WTC11 (cell line): Measurements from ENCODE around the gene C10orf105. TPM values are rescaled to one million over a fixed set of nuclear protein-coding genes. Genes with fewer than 3 reads are reported as not detected.
A peak's percentile ranks its signal among the peaks of the same experiment; 100 is the strongest.

ENCODE experiments used
- ATAC-seq: fragments of 200-7000 bp; cut with Tn5 transposase; 2 replicates; pipeline ENCODE4 v1.10.0; 2021; ENCODE audit warnings: mild to moderate bottlenecking, moderate library complexity
- CTCF ChIA-PET: fragments of 300-600 bp; sonication (Branson Sonifier 250); formaldehyde crosslinking; loops from one replicate; lab custom pipeline; 2021; ENCODE audit warnings: antibody characterized with exemption; lab: Charles Lee
- POLR2A ChIA-PET: fragments of 350-600 bp; sonication (Branson Sonifier 250); formaldehyde crosslinking; loops from one replicate; lab custom pipeline; 2021; ENCODE audit warnings: antibody characterized with exemption; lab: Charles Lee
- DNase-seq: peaks from one replicate; pipeline ENCODE4 v3.0.0; 2021; ENCODE audit warnings: low spot score
- H3K27ac Mint-ChIP-seq: 2 replicates; pipeline ENCODE4 v1.8.0; 2021; ENCODE audit warnings: mixed read lengths
- H3K27me3 Mint-ChIP-seq: 2 replicates; pipeline ENCODE4 v1.8.0; 2021; ENCODE audit warnings: low read depth, mild to moderate bottlenecking, moderate library complexity, mixed read lengths
- H3K36me3 Mint-ChIP-seq: 2 replicates; pipeline ENCODE4 v1.8.0; 2021; ENCODE audit warnings: mixed read lengths
- H3K4me1 Mint-ChIP-seq: 2 replicates; pipeline ENCODE4 v1.8.0; 2022; ENCODE audit warnings: mixed read lengths
- H3K4me3 Mint-ChIP-seq: 2 replicates; pipeline ENCODE4 v1.8.0; 2021; ENCODE audit warnings: mild to moderate bottlenecking, moderate library complexity, mixed read lengths
- H3K9me3 Mint-ChIP-seq: 2 replicates; pipeline ENCODE4 v1.8.0; 2021; ENCODE audit warnings: mixed read lengths
- CDX4 ChIP-seq: fragments of 250-450 bp; sonication (Bioruptor Pico); IDR thresholded peaks from 2 replicates; pipeline ENCODE4 v1.9.0; 2021; ENCODE audit warnings: moderate library complexity, mild to moderate bottlenecking, inconsistent platforms, borderline replicate concordance
- E2F1 ChIP-seq: sonication (generic); formaldehyde crosslinking; IDR thresholded peaks from 2 replicates; pipeline ENCODE4 v1.8.0; 2022; ENCODE audit warnings: mild to moderate bottlenecking, missing genetic modification reagents
- ERG ChIP-seq: fragments of 250-450 bp; sonication (Bioruptor Pico); IDR thresholded peaks from 2 replicates; pipeline ENCODE4 v1.8.0; 2021; ENCODE audit warnings: mild to moderate bottlenecking
- IRF2 ChIP-seq: sonication (generic); formaldehyde crosslinking; IDR thresholded peaks from 2 replicates; pipeline ENCODE4 v1.8.0; 2022; ENCODE audit warnings: low read depth, missing genetic modification reagents, borderline replicate concordance
- KAT7 ChIP-seq: sonication (generic); formaldehyde crosslinking; IDR thresholded peaks from 2 replicates; pipeline ENCODE4 v1.8.1; 2023; ENCODE audit warnings: missing genetic modification reagents, mild to moderate bottlenecking, borderline replicate concordance
- MAX ChIP-seq: sonication (generic); formaldehyde crosslinking; IDR thresholded peaks from 2 replicates; pipeline ENCODE4 v1.8.0; 2022; ENCODE audit warnings: mild to moderate bottlenecking, missing genetic modification reagents
- MYBL2 ChIP-seq: sonication (generic); formaldehyde crosslinking; IDR thresholded peaks from 2 replicates; pipeline ENCODE4 v1.8.1; 2023; ENCODE audit warnings: mild to moderate bottlenecking, moderate library complexity, missing genetic modification reagents
- NFE2L1 ChIP-seq: sonication (generic); formaldehyde crosslinking; IDR thresholded peaks from 2 replicates; pipeline ENCODE4 v1.8.1; 2023; ENCODE audit warnings: missing genetic modification reagents
- NR1H2 ChIP-seq: sonication (generic); formaldehyde crosslinking; IDR thresholded peaks from 2 replicates; pipeline ENCODE4 v1.9.0; 2021; ENCODE audit warnings: mild to moderate bottlenecking, moderate library complexity, missing genetic modification reagents
- NR3C1 ChIP-seq: sonication (generic); formaldehyde crosslinking; conservative IDR thresholded peaks from 2 replicates; pipeline ENCODE4 v1.8.1; 2023; ENCODE audit warnings: low read depth, mild to moderate bottlenecking, missing genetic modification reagents
- PREB ChIP-seq: sonication (generic); formaldehyde crosslinking; IDR thresholded peaks from 2 replicates; pipeline ENCODE4 v1.8.1; 2022; ENCODE audit warnings: mild to moderate bottlenecking, missing genetic modification reagents, moderate library complexity, borderline replicate concordance
- USF2 ChIP-seq: sonication (generic); formaldehyde crosslinking; IDR thresholded peaks from 2 replicates; pipeline ENCODE4 v1.8.1; 2023; ENCODE audit warnings: mild to moderate bottlenecking, missing genetic modification reagents, moderate library complexity
- ZBTB21 ChIP-seq: sonication (generic); formaldehyde crosslinking; IDR thresholded peaks from 2 replicates; pipeline ENCODE4 v1.8.1; 2023; ENCODE audit warnings: mild to moderate bottlenecking, missing genetic modification reagents, borderline replicate concordance
- ZNF138 ChIP-seq: sonication (generic); formaldehyde crosslinking; conservative IDR thresholded peaks from 2 replicates; pipeline ENCODE4 v1.8.1; 2022; ENCODE audit warnings: mild to moderate bottlenecking, moderate library complexity, missing genetic modification reagents
- ZNF281 ChIP-seq: sonication (generic); formaldehyde crosslinking; IDR thresholded peaks from 2 replicates; pipeline ENCODE4 v1.8.0; 2023; ENCODE audit warnings: mild to moderate bottlenecking, missing genetic modification reagents
- ZNF423 ChIP-seq: fragments of 250-450 bp; sonication (Bioruptor Pico); IDR thresholded peaks from 2 replicates; pipeline ENCODE4 v2.1.2; 2022; ENCODE audit warnings: mild to moderate bottlenecking, moderate library complexity
- total RNA-seq: library from RNA; stranded (reverse); gene quantifications from 3 replicates; pipeline ENCODE4 v1.2.3, GENCODE V29; 2021

The C10orf105 gene
- total RNA-seq, 1 experiment from 2014 or later, result 0.48 TPM

GRCh38 chr10:71736570-71736952 lies 17.0 kb upstream of the C10orf105 start:
- ATAC-seq (no peak; the same call in 1 of the 2 replicates), DNase-seq (no peak)
- peaks cover 10% of the 10 kb centered on the region for H3K4me1 Mint-ChIP-seq
- CTCF ChIA-PET, result interaction anchor here (0.9 to 2.0 kb wide), 7 partner anchors 10 to 77 kb away, joined by 3 to 7 read pairs (median 4); no protein-coding TSS in a partner anchor
- no peaks in the 10 kb centered on the region for H3K9me3 Mint-ChIP-seq
- H3K36me3 Mint-ChIP-seq, result no peaks in the 10 kb centered on the region
- POLR2A ChIA-PET, result interaction anchor here (0.9 kb wide), 1 partner anchor 28 kb away, joined by 3 read pairs; no protein-coding TSS in a partner anchor
- H3K4me3 Mint-ChIP-seq, result no peak overlapping the region
- peaks cover 3% of the 10 kb centered on the region; the same call in 1 of the 2 replicates for H3K27me3 Mint-ChIP-seq
- TF ChIP-seq USF2 (CRISPR knock-in tag), result no peak
- TF ChIP-seq MYBL2, result no peak
- TF ChIP-seq ERG, result no peak
- TF ChIP-seq KAT7 (CRISPR knock-in tag), result no peak
- TF ChIP-seq ZNF281, result no peak
- TF ChIP-seq IRF2, result no peak
- TF ChIP-seq NFE2L1 (CRISPR knock-in tag), result no peak
- TF ChIP-seq CDX4 (CRISPR knock-in tag), result no peak
- no peak for TF ChIP-seq E2F1 (CRISPR knock-in tag)
- TF ChIP-seq, all 79 proteins: peak for 0
- H3K27ac Mint-ChIP-seq, result peak overlapping the region; percentile 18

- DNase-seq (no peak), ATAC-seq (peak; percentile 54)
- ChIA-PET CTCF (interaction anchor here (0.5 to 2.0 kb wide), 7 partner anchors 11 to 78 kb away, joined by 3 to 7 read pairs (median 4); no protein-coding TSS in a partner anchor), POLR2A (interaction anchor here (0.6 kb wide), 1 partner anchor 28 kb away, joined by 3 read pairs; no protein-coding TSS in a partner anchor)
- TF ChIP-seq PREB (CRISPR knock-in tag) (no peak), MAX (no peak), ZBTB21 (CRISPR knock-in tag) (no peak), NR3C1 (CRISPR knock-in tag) (no peak), NR1H2 (CRISPR knock-in tag) (no peak), ZNF423 (no peak), ZNF138 (CRISPR knock-in tag) (no peak), E2F1 (CRISPR knock-in tag) (no peak)
- Mint-ChIP-seq H3K4me3 (no peak overlapping the region), H3K36me3 (no peaks in the 10 kb centered on the region), H3K4me1 (peaks cover 10% of the 10 kb centered on the region), H3K9me3 (no peaks in the 10 kb centered on the region), H3K27me3 (peaks cover 3% of the 10 kb centered on the region; the same call in 1 of the 2 replicates), H3K27ac (no peak overlapping the region)
Observed at GRCh38 chr10:71735709-71736569, 16.4 kb upstream of the C10orf105 start.
